ENCODE measurements around the gene LECT2.

Gene LECT2

GRCh38 chr5:135966790-135967189 is 12.0 kb upstream of the LECT2 start:
- TF ChIP-seq CTCF (IDR thresholded peaks at IDR 0.05), result no peak

GRCh38 chr5:135966165-135966564 is 11.4 kb upstream of the LECT2 start:
- TF ChIP-seq CTCF (IDR thresholded peaks at IDR 0.05), result no peak

- no peak for TF ChIP-seq CTCF (IDR thresholded peaks at IDR 0.05)
Measured at GRCh38 chr5:135965504-135965903, 10.7 kb upstream of the LECT2 start.

- TF ChIP-seq CTCF (IDR thresholded peaks at IDR 0.05), result no peak
Measured at GRCh38 chr5:135964670-135965320, 10.0 kb upstream of the LECT2 start.

- TF ChIP-seq CTCF (IDR thresholded peaks at IDR 0.05), result no peak
Measured at GRCh38 chr5:135955525-135955924, 742 bp upstream of the LECT2 start.

- TF ChIP-seq CTCF (IDR thresholded peaks at IDR 0.05), result no peak
Measured at GRCh38 chr5:135953850-135954249, 933 bp downstream of the LECT2 start.

GRCh38 chr5:135952683-135953082 is 2.1 kb downstream of the LECT2 start:
- TF ChIP-seq CTCF (IDR thresholded peaks at IDR 0.05), result no peak

- TF ChIP-seq CTCF (IDR thresholded peaks at IDR 0.05), result no peak
Measured at GRCh38 chr5:135951807-135952206, 3.0 kb downstream of the LECT2 start.

Data from LNCAP (cell line).